WTC11 (cell line): Measurements from ENCODE around the gene SMPDL3A. TPM values are rescaled to one million over a fixed set of nuclear protein-coding genes. Genes with fewer than 3 reads are reported as not detected.

Source experiments
- ATAC-seq: fragments of 200-7000 bp; cut with Tn5 transposase; 2 replicates; pipeline ENCODE4 v1.10.0; 2021; ENCODE audit warnings: mild to moderate bottlenecking, moderate library complexity
- CTCF ChIA-PET: fragments of 300-600 bp; sonication (Branson Sonifier 250); formaldehyde crosslinking; loops from one replicate; lab custom pipeline; 2021; ENCODE audit warnings: antibody characterized with exemption; lab: Charles Lee
- POLR2A ChIA-PET: fragments of 350-600 bp; sonication (Branson Sonifier 250); formaldehyde crosslinking; loops from one replicate; lab custom pipeline; 2021; ENCODE audit warnings: antibody characterized with exemption; lab: Charles Lee
- DNase-seq: peaks from one replicate; pipeline ENCODE4 v3.0.0; 2021; ENCODE audit warnings: low spot score
- H3K27ac Mint-ChIP-seq: 2 replicates; pipeline ENCODE4 v1.8.0; 2021; ENCODE audit warnings: mixed read lengths
- H3K27me3 Mint-ChIP-seq: 2 replicates; pipeline ENCODE4 v1.8.0; 2021; ENCODE audit warnings: low read depth, mild to moderate bottlenecking, moderate library complexity, mixed read lengths
- H3K36me3 Mint-ChIP-seq: 2 replicates; pipeline ENCODE4 v1.8.0; 2021; ENCODE audit warnings: mixed read lengths
- H3K4me1 Mint-ChIP-seq: 2 replicates; pipeline ENCODE4 v1.8.0; 2022; ENCODE audit warnings: mixed read lengths
- H3K4me3 Mint-ChIP-seq: 2 replicates; pipeline ENCODE4 v1.8.0; 2021; ENCODE audit warnings: mild to moderate bottlenecking, moderate library complexity, mixed read lengths
- H3K9me3 Mint-ChIP-seq: 2 replicates; pipeline ENCODE4 v1.8.0; 2021; ENCODE audit warnings: mixed read lengths
- E2F4 ChIP-seq: sonication (generic); formaldehyde crosslinking; IDR thresholded peaks from 2 replicates; pipeline ENCODE4 v1.8.1; 2022; ENCODE audit warnings: low read depth, mild to moderate bottlenecking, moderate library complexity, missing genetic modification reagents, borderline replicate concordance
- E2F5 ChIP-seq: sonication (generic); formaldehyde crosslinking; IDR thresholded peaks from 2 replicates; pipeline ENCODE4 v1.8.1; 2022; ENCODE audit warnings: mild to moderate bottlenecking, moderate library complexity, missing genetic modification reagents
- FOXJ3 ChIP-seq: sonication (generic); formaldehyde crosslinking; IDR thresholded peaks from 2 replicates; pipeline ENCODE4 v1.9.0; 2021; ENCODE audit warnings: missing genetic modification reagents, mild to moderate bottlenecking, borderline replicate concordance
- GRHL2 ChIP-seq: fragments of 250-450 bp; sonication (Bioruptor Pico); IDR thresholded peaks from 2 replicates; pipeline ENCODE4 v1.8.0; 2022; ENCODE audit warnings: mild to moderate bottlenecking, moderate library complexity; ENCODE audit not compliant: insufficient replicate concordance, severe bottlenecking
- HMGA2 ChIP-seq: fragments of 250-450 bp; sonication (Bioruptor Pico); IDR thresholded peaks from 2 replicates; pipeline ENCODE4 v1.4.0; 2021; ENCODE audit warnings: mild to moderate bottlenecking, moderate library complexity
- JAZF1 ChIP-seq: fragments of 250-450 bp; sonication (Bioruptor Pico); IDR thresholded peaks from 2 replicates; pipeline ENCODE4 v1.9.0; 2021; ENCODE audit warnings: moderate library complexity, mild to moderate bottlenecking, inconsistent platforms
- NFYB ChIP-seq: sonication (generic); formaldehyde crosslinking; conservative IDR thresholded peaks from 2 replicates; pipeline ENCODE4 v1.8.0; 2022; ENCODE audit warnings: low read depth, missing genetic modification reagents
- NR3C1 ChIP-seq: sonication (generic); formaldehyde crosslinking; conservative IDR thresholded peaks from 2 replicates; pipeline ENCODE4 v1.8.1; 2023; ENCODE audit warnings: low read depth, mild to moderate bottlenecking, missing genetic modification reagents
- PREB ChIP-seq: sonication (generic); formaldehyde crosslinking; IDR thresholded peaks from 2 replicates; pipeline ENCODE4 v1.8.1; 2022; ENCODE audit warnings: mild to moderate bottlenecking, missing genetic modification reagents, moderate library complexity, borderline replicate concordance
- TCF7 ChIP-seq: sonication (generic); formaldehyde crosslinking; IDR thresholded peaks from 2 replicates; pipeline ENCODE4 v1.8.0; 2022; ENCODE audit warnings: mild to moderate bottlenecking, low read depth, missing genetic modification reagents, moderate library complexity
- TEAD1 ChIP-seq: sonication (generic); formaldehyde crosslinking; IDR thresholded peaks from 2 replicates; pipeline ENCODE4 v1.8.0; 2022; ENCODE audit warnings: mild to moderate bottlenecking, missing genetic modification reagents
- USF1 ChIP-seq: sonication (generic); formaldehyde crosslinking; IDR thresholded peaks from 2 replicates; pipeline ENCODE4 v1.8.0; 2022; ENCODE audit warnings: mild to moderate bottlenecking, missing genetic modification reagents
- ZMAT4 ChIP-seq: fragments of 250-450 bp; sonication (Bioruptor Pico); IDR thresholded peaks from 2 replicates; pipeline ENCODE4 v1.9.0; 2021; ENCODE audit warnings: mild to moderate bottlenecking
- ZNF121 ChIP-seq: sonication (generic); formaldehyde crosslinking; IDR thresholded peaks from 2 replicates; pipeline ENCODE4 v1.8.0; 2023; ENCODE audit warnings: missing genetic modification reagents
- ZNF138 ChIP-seq: sonication (generic); formaldehyde crosslinking; conservative IDR thresholded peaks from 2 replicates; pipeline ENCODE4 v1.8.1; 2022; ENCODE audit warnings: mild to moderate bottlenecking, moderate library complexity, missing genetic modification reagents
- ZNF219 ChIP-seq: sonication (generic); formaldehyde crosslinking; IDR thresholded peaks from 2 replicates; pipeline ENCODE4 v1.8.0; 2023; ENCODE audit warnings: missing genetic modification reagents, mild to moderate bottlenecking, borderline replicate concordance
- ZNF263 ChIP-seq: sonication (generic); formaldehyde crosslinking; IDR thresholded peaks from 2 replicates; pipeline ENCODE4 v1.8.1; 2022; ENCODE audit warnings: low read depth, mild to moderate bottlenecking, moderate library complexity, missing genetic modification reagents
- total RNA-seq: library from RNA; stranded (reverse); gene quantifications from 3 replicates; pipeline ENCODE4 v1.2.3, GENCODE V29; 2021
- TF ChIP-seq, protein P1 (sequence below): sonication (generic); formaldehyde crosslinking; IDR thresholded peaks from 2 replicates; pipeline ENCODE4 v1.8.0; 2023; ENCODE audit warnings: mild to moderate bottlenecking, missing genetic modification reagents
- TF ChIP-seq, protein P2 (sequence below): sonication (generic); formaldehyde crosslinking; IDR thresholded peaks from 2 replicates; pipeline ENCODE4 v1.8.0; 2022; ENCODE audit warnings: mild to moderate bottlenecking, missing genetic modification reagents
- TF ChIP-seq, protein P3 (sequence below): sonication (generic); formaldehyde crosslinking; IDR thresholded peaks from 2 replicates; pipeline ENCODE4 v1.8.1; 2023; ENCODE audit warnings: mild to moderate bottlenecking, moderate library complexity, missing genetic modification reagents

SMPDL3A gene
- total RNA-seq, 1 experiment from 2014 or later: 2.1 TPM

GRCh38 chr6:122817766-122818165 is 28.7 kb downstream of the SMPDL3A start:
- TF ChIP-seq, protein P1, sequence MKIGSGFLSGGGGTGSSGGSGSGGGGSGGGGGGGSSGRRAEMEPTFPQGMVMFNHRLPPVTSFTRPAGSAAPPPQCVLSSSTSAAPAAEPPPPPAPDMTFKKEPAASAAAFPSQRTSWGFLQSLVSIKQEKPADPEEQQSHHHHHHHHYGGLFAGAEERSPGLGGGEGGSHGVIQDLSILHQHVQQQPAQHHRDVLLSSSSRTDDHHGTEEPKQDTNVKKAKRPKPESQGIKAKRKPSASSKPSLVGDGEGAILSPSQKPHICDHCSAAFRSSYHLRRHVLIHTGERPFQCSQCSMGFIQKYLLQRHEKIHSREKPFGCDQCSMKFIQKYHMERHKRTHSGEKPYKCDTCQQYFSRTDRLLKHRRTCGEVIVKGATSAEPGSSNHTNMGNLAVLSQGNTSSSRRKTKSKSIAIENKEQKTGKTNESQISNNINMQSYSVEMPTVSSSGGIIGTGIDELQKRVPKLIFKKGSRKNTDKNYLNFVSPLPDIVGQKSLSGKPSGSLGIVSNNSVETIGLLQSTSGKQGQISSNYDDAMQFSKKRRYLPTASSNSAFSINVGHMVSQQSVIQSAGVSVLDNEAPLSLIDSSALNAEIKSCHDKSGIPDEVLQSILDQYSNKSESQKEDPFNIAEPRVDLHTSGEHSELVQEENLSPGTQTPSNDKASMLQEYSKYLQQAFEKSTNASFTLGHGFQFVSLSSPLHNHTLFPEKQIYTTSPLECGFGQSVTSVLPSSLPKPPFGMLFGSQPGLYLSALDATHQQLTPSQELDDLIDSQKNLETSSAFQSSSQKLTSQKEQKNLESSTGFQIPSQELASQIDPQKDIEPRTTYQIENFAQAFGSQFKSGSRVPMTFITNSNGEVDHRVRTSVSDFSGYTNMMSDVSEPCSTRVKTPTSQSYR: no peak
- TF ChIP-seq ZNF138 (CRISPR knock-in tag) (no peak), E2F5 (CRISPR knock-in tag) (no peak), E2F4 (no peak), GRHL2 (no peak), ZNF263 (no peak), NFYB (CRISPR knock-in tag) (no peak), NR3C1 (no peak), FOXJ3 (CRISPR knock-in tag) (no peak), HMGA2 (CRISPR knock-in tag) (no peak), PREB (CRISPR knock-in tag) (no peak), ZMAT4 (CRISPR knock-in tag) (no peak), USF1 (CRISPR knock-in tag) (no peak), TCF7 (CRISPR knock-in tag) (no peak), TEAD1 (CRISPR knock-in tag) (no peak), JAZF1 (CRISPR knock-in tag) (no peak), ZNF219 (no peak), ZNF121 (CRISPR knock-in tag) (no peak)
- TF ChIP-seq, protein P2, sequence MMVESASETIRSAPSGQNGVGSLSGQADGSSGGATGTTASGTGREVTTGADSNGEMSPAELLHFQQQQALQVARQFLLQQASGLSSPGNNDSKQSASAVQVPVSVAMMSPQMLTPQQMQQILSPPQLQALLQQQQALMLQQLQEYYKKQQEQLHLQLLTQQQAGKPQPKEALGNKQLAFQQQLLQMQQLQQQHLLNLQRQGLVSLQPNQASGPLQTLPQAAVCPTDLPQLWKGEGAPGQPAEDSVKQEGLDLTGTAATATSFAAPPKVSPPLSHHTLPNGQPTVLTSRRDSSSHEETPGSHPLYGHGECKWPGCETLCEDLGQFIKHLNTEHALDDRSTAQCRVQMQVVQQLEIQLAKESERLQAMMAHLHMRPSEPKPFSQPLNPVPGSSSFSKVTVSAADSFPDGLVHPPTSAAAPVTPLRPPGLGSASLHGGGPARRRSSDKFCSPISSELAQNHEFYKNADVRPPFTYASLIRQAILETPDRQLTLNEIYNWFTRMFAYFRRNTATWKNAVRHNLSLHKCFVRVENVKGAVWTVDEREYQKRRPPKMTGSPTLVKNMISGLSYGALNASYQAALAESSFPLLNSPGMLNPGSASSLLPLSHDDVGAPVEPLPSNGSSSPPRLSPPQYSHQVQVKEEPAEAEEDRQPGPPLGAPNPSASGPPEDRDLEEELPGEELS (CRISPR knock-in tag): no peak
- TF ChIP-seq, protein P3, sequence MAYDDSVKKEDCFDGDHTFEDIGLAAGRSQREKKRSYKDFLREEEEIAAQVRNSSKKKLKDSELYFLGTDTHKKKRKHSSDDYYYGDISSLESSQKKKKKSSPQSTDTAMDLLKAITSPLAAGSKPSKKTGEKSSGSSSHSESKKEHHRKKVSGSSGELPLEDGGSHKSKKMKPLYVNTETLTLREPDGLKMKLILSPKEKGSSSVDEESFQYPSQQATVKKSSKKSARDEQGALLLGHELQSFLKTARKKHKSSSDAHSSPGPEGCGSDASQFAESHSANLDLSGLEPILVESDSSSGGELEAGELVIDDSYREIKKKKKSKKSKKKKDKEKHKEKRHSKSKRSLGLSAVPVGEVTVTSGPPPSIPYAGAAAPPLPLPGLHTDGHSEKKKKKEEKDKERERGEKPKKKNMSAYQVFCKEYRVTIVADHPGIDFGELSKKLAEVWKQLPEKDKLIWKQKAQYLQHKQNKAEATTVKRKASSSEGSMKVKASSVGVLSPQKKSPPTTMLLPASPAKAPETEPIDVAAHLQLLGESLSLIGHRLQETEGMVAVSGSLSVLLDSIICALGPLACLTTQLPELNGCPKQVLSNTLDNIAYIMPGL: no peak
- TF ChIP-seq, all 79 proteins: peak for 0
- no peaks in the 10 kb centered on the region for H3K36me3 Mint-ChIP-seq
- no peak overlapping the region for H3K27ac Mint-ChIP-seq
- POLR2A ChIA-PET: no interaction called here
- ATAC-seq (no peak), DNase-seq (no peak)
- H3K4me1 Mint-ChIP-seq: peaks cover 12% of the 10 kb centered on the region
- CTCF ChIA-PET: no interaction called here
- no peak overlapping the region for H3K4me3 Mint-ChIP-seq
- no peaks in the 10 kb centered on the region for H3K27me3 Mint-ChIP-seq
- no peaks in the 10 kb centered on the region for H3K9me3 Mint-ChIP-seq
